Measurements from ENCODE around the gene NLRP1. TPM values are rescaled to one million over a fixed set of nuclear protein-coding genes. Genes with fewer than 3 reads are reported as not detected.

NLRP1 gene
- total RNA-seq, 1 donor from 2014 or later = 11.7 TPM

Other genes with a start within 250 kb of the NLRP1 start
- gene NUP88, start 164.8 kb downstream of the NLRP1 start, total RNA-seq = 45.1 TPM
- gene RPAIN, start 164.3 kb downstream of the NLRP1 start, total RNA-seq = 30.0 TPM
- gene C1QBP, start 145.4 kb downstream of the NLRP1 start, total RNA-seq = 101 TPM
- gene DHX33, start 115.5 kb downstream of the NLRP1 start, total RNA-seq = 6.3 TPM
- 32.8 TPM for gene DERL2, start 98.3 kb downstream of the NLRP1 start, total RNA-seq
- 12.5 TPM for gene MIS12, start 97.9 kb downstream of the NLRP1 start, total RNA-seq